ENCODE measurements around the gene PSENEN.
A peak's percentile ranks its signal among the peaks of the same experiment; 100 is the strongest.

Gene PSENEN

DNA sequence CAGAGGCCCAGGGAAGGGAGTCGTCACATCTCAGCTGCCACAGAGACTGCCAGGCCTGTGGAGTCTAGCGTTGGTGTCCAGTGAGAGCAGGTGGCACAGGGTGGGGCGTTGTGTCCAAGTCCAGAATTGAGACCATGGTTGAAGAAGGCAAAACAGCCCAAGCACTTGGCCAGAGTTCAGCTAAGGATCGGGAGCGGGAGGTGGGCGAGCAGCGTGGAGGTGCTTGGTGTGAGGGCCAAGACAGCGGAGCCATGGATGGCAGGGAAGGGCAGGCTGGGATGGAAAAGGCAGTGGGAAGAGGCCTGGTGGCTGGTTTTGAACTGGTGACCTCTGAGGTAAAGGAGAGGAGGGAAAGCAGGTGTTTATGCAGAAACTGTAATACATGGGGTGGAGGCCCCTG is 11.2 kb upstream of the PSENEN start:
- DNase-seq, result no peak

DNA sequence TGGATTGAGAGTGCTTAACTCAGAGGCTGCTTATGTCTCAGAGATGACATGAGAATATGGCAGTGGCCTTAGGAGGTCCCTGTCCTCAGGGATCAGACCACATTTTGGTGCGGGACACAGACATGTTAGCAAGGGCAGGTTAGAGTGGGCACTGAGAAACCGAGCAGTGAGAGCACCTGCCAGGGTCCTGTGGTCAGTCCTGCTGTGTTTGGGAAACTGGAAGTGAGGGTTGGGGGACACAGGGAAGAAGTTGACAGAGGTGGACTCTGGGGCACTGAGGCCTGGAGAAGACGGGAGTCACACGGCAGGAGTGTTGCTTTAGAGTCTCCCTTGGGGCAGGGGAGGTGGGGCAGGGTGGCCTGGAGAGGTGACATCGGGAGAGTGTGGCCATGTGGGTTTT is 10.6 kb upstream of the PSENEN start:
- no peak for DNase-seq

DNA sequence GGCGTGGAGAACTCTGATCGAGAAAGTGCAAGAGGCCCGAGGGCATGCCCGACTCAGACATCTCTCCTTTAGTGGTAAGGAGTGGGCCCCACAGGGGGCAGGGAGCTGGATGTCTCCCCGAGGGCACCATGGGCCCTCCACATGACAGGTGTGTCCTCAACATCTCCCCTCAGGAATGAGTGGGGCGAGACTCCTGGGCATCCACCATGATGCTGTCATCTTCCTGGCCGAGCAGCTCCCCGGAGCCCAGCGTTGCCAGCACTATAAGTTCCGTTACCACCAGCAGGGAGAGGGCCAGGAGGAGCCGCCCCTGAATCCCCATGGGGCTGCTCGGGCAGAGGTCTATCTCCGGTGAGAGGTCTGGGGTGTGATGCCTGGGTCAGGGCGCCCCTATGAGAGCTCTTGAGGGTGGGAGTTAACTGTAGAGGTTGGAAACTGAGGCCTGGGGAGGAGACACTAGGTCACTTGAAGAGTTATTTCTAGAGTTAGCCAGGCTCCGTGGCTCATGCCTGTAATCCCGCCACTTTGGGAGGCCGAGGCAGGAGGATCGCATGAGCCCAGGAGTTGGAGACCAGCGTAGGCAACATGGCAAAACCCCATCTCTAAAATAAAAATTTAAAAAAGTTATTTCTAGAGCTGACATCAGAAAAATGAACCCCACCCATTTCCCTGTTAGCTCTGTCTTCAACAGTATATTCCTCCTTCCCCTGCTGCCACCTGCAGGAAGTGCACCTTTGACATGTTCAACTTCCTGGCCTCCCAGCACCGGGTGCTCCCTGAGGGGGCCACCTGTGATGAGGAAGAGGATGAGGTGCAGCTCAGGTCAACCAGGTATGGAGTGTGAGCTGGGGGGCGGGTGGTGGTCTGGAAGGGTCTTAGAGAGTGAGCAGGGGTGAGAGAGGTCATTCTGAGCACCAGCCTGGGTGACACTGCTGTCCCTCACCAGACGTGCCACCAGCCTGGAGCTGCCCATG is 8.3 kb upstream of the PSENEN start:
- peak in 1 of 2 donors; percentile 41 for DNase-seq

DNA sequence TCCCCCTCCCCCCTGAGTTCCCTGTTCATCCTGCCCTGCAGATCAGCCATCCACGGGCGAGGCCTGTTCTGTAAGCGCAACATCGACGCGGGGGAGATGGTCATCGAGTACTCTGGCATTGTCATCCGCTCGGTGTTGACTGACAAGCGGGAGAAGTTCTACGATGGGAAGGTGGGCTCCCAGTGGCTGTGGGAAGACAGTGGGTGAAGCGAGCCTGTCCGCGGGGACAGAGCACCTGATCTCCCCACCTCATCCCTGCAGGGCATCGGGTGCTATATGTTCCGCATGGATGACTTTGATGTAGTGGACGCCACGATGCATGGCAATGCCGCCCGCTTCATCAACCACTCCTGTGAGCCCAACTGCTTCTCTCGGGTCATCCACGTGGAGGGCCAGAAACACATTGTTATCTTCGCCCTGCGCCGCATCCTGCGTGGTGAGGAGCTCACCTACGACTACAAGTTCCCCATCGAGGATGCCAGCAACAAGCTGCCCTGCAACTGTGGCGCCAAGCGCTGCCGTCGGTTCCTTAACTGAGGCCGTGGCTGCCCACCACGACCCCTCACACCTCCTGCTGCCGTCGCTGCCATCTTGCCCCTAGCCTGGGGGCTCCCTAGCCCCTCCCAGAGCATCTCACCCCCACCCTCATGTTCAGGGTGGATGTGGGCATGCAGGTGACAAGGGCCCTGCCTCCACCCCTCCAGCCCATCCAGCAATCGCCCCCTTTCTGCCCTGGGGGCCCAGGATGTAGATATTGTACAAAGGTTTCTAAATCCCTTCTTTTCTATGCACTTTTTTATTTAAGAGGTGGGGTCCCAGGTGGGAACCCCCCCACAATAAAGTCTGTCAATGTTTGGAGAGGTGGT is 7.2 kb upstream of the PSENEN start:
- DNase-seq, result no peak

DNA sequence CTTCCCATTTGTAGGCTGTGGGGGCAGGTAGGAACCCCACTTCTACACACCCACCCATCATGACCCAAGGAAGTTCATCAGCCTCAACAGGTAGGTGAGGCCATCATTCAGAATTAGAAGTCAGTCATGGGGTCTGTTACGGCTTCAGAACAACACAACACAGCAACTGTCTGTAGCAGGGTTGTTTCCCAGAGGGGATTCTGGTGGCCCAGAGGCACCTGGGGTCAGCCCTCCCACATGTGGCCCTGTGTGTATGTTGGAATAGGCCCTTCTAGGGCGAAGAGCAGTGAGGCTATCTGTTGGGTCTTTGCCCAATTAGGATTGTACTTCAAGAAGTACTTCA is 6.6 kb upstream of the PSENEN start:
- DNase-seq, result no peak

- DNase-seq, result no peak
These were observed 6.0 kb upstream of the PSENEN start for GRCh38 chr19:35739275-35740107.

- no peak for DNase-seq
These were observed 5.4 kb upstream of the PSENEN start for GRCh38 chr19:35740108-35740422.

GRCh38 chr19:35740423-35741202 is 4.8 kb upstream of the PSENEN start:
- DNase-seq, result peak; percentile 95

DNA sequence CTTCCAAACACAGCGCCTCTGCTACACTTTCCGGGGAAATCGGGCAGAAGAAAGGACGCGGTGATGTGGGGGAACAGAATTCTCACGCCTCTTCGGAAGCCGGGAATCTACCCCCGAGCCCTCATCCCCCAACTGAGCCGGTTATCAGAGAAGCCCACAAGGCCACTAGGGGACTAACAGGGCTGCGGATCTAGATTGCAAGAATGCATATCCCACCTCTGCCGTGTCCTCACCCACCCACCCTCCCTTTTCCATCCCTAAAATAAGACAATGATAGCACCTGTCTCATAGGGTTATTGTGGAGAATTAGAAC is 4.3 kb upstream of the PSENEN start:
- DNase-seq, result no peak

DNA sequence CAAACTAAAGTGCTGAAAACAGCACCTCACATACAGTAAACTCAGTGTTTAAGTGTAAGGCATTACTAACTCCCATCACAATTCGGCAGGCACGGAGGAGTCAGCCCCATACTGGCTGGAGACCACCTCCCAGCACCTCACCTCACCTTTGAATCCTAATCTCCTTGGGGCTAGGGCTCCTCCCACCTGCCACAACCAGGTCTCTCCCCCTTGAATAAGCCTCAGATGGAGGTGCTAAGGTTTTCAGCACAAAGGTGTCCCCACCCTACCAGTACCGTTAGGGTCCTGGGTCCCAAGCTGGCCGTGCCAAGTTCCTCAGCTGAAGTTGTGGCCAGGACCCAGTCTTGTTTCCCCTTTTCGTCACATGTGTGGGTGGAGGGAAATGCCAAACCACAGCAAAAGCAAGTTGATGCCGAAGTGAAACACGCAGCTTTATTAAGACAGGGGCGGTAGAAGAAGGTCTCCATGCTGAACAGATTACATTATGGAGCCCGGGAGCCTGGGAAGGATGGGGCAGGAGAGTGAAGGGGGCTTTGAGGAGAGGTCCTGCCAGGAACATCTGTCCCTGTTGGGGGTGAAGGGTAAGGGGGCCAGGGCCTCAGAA is 3.2 kb upstream of the PSENEN start, which contains the start of gene IGFLR1:
TSS of gene IGFLR1 (minus strand) at position 332 of the 604 bp plus-strand sequence. CDS start 1,272 bp downstream, outside the sequence.
- DNase-seq, result peak; percentile 79 to 82

DNA sequence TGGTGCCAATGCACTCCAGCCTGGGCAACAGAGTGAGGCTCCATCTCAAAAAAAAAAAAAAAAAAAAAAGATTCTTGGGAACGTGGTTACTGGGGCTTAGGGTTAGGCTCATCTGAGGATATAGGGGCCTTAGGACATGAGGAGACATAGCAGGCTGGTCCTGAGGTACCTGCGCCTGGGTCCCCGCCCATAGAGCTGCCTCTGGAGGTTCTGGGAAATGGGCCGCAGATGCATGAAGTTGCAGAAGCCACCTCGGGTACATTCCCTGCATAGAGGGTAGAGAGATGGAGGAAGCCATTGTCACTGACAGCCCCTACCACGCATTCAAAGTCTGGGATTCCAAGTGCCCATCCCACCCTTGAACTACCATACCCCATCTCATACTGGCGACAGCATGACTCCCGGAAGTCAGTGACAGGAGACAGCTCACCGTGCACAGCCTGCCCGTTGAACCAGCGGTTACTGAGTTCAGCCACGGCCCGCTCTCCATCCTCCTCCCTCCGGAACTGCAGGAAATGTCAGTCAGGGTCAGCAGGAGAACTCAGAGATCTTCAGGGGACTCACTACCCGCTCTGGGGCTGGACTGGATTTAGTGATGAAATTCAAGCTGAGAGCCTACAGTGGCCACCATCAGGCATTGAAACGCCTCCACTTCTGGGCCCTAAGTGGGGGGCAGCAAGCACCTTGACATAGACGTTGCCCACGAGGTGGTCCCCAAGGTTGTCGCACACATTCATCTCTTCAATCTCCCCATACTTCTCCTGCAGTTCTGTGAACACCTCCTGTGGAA is 1.6 kb upstream of the PSENEN start:
- no peak for DNase-seq

GRCh38 chr19:35744430-35745327 is 772 bp upstream of the PSENEN start:
- DNase-seq, result peak; percentile 97

GRCh38 chr19:35746087-35746462 is 624 bp downstream of the PSENEN start:
- DNase-seq, result no peak

DNA sequence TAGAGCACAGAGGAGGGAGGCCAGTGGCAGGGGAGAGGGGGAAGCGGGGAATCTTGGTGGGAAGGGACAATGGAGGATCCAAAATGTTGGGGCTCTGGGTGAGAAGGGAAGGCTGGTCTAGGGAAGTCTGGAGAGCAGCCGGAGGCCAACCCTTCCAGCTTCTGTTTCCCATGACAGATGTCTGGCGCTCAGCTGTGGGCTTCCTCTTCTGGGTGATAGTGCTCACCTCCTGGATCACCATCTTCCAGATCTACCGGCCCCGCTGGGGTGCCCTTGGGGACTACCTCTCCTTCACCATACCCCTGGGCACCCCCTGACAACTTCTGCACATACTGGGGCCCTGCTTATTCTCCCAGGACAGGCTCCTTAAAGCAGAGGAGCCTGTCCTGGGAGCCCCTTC is 1.1 kb downstream of the PSENEN start:
- no peak for DNase-seq

DNA sequence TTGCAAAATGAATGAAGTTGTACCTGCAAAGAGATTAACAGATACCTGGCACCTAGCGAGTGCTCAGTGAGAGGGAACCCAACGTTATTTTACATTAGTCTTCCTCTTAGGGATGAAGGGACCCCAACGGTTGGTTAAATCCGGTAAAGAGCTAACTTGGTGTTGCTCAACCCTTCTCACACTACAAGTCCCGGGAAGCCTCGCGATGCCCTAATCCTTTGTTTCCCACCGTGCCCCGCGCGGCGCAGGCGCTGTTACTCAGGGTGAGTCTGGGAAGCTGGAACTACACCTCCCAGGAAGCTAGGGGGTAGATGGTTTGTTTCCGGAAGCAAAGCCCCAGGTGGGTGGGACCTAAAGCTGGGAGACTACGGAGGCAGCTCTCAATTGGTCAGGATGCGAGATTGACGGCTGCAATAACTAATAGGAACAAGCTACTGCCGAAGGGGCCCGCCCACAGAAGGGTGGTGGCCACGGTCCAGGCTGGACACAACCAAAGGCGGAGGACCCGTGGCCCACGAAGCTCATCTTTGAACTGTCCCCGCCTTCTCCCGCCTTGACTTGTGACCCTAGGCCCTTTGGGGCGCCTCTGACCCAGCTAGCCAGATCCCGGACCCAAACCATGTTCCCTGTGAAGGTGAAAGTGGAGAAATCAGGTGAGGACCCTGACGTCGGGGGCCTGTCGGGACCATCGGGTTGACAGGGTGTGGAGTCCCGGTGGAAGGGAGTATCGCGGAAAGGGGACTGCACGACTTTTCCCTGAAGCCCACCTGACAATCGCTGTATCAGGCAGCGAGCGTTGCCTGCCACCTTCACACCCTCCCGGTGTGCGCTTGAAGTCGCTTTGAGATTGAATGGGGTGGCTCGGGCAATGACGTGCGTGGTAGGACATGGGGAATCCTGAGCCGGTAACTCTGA is 2.9 kb downstream of the PSENEN start, which contains the start of gene LIN37:
TSS of gene LIN37 (plus strand) at position 471 of the 915 bp plus-strand sequence. CDS start at position 620, 149 bp downstream.
- peak; percentile 99 to 100 for DNase-seq

DNA sequence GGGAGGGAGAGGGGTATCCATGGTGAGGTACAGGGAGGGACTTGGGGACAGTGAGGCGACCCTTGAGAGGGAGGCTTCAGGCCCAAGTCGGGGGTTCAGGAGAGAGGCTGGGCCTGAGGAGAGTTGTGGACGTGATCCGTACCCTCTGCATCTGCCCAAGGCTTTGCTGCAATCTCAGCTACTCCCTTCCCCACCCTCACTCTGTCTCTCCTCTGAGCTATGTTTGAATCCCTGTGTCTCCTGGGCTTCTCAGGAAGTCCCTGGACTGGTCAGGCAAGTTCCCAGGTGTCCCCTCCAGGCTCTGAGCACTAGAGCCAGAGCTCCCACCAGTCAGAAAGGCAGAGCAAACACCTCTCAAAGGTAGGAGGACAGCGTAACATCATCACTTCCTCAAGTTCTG is 4.7 kb downstream of the PSENEN start:
- no peak for DNase-seq

- DNase-seq, result no peak
These were observed 6.6 kb downstream of the PSENEN start for GRCh38 chr19:35751839-35752745.

Data from CD4-positive, alpha-beta T cell treated with Interleukin-4 for 1 hour (primary cell).